SK-MEL-5 (cell line): Measurements from ENCODE around the gene PGS1. TPM values are rescaled to one million over a fixed set of nuclear protein-coding genes. Genes with fewer than 3 reads are reported as not detected.

Experiments used
- DNase-seq: peaks from one replicate; pipeline ENCODE4 v3.0.0-alpha.2; 2016; ENCODE audit warnings: low read depth, low spot score
- in situ Hi-C: cut with HindIII; loops from 2 replicates; pipeline ENCODE4 v1.10.0; 2016; ENCODE audit warnings: low sequenced_read_pairs, high pct_unique_total_duplicates, low pct_unique_long_range_greater_than_20kb
- total RNA-seq: library from RNA; depleted of rRNA; stranded (reverse); fragments of >200 nt; shearing (Covaris generic); gene quantifications from 2 replicates; pipeline ENCODE4 v1.2.3, GENCODE V29; 2014

Gene PGS1
- total RNA-seq, 1 experiment from 2014 or later = 43.5 TPM

GRCh38 chr17:78396441-78397337, 18.2 kb downstream of the PGS1 start:
- in situ Hi-C loops = no loop called here
- no peak for DNase-seq

- no peak for DNase-seq
- in situ Hi-C loops = no loop called here
Measured at GRCh38 chr17:78397681-78398101, 19.2 kb downstream of the PGS1 start.

GRCh38 chr17:78398390-78398789, 19.9 kb downstream of the PGS1 start:
- in situ Hi-C loops = no loop called here
- no peak for DNase-seq

- DNase-seq = no peak
- in situ Hi-C loops = no loop called here
Measured at GRCh38 chr17:78399028-78399692, 20.7 kb downstream of the PGS1 start.

- no peak for DNase-seq
- in situ Hi-C loops = no loop called here
Measured at GRCh38 chr17:78399693-78400144, 21.3 kb downstream of the PGS1 start.

GRCh38 chr17:78400581-78401240, 22.3 kb downstream of the PGS1 start:
- in situ Hi-C loops = no loop called here
- DNase-seq = no peak

- DNase-seq = no peak
- in situ Hi-C loops = no loop called here
Measured at GRCh38 chr17:78401246-78401645, 22.8 kb downstream of the PGS1 start.

GRCh38 chr17:78401891-78402290, 23.4 kb downstream of the PGS1 start:
- in situ Hi-C loops = no loop called here
- DNase-seq = no peak

GRCh38 chr17:78403822-78404221, 25.4 kb downstream of the PGS1 start:
- DNase-seq = no peak
- in situ Hi-C loops = no loop called here

GRCh38 chr17:78406396-78406795, 27.9 kb downstream of the PGS1 start:
- DNase-seq = no peak
- in situ Hi-C loops = no loop called here

- DNase-seq = no peak
- in situ Hi-C loops = no loop called here
Measured at GRCh38 chr17:78406920-78407319, 28.5 kb downstream of the PGS1 start.

- in situ Hi-C loops = no loop called here
- DNase-seq = no peak
Measured at GRCh38 chr17:78407387-78408000, 29.0 kb downstream of the PGS1 start.

- in situ Hi-C loops = no loop called here
Measured at GRCh38 chr17:78408476-78409050, 30.1 kb downstream of the PGS1 start.

GRCh38 chr17:78409191-78409928, 30.9 kb downstream of the PGS1 start:
- DNase-seq = no peak
- in situ Hi-C loops = no loop called here

More at GRCh38 chr17:78408476-78409050, 30.1 kb downstream of the PGS1 start:
- no peak for DNase-seq

GRCh38 chr17:78411241-78411857, 32.9 kb downstream of the PGS1 start:
- DNase-seq = no peak
- in situ Hi-C loops = no loop called here

GRCh38 chr17:78412403-78412802, 34.0 kb downstream of the PGS1 start:
- DNase-seq = peak; percentile 60
- in situ Hi-C loops = no loop called here
